Activated naive CD4-positive, alpha-beta T cell treated with anti-CD3 and anti-CD28 coated beads, Interleukin-2, amount 50 U/mL, for 72 hours (primary cell): ENCODE measurements around the gene MAMDC4. TPM values are rescaled to one million over a fixed set of nuclear protein-coding genes. Genes with fewer than 3 reads are reported as not detected.
"Not testable (repeated sequence)": the region's sequence is repeated elsewhere in the genome, so short reads cannot be mapped to it uniquely, and the experiment has no call there.

Experiments
- ATAC-seq, 2 donors: fragments of 150-1000 bp; cut with Tn5 transposase; 2 replicates each; pipeline ENCODE4 v1.10.0; 2021; ENCODE audit warnings: mild to moderate bottlenecking in 2 of 2, moderate library complexity in 2 of 2
- DNase-seq, 2 donors: peaks; one replicate each; pipeline ENCODE4 v3.0.0; 2021 to 2022; ENCODE audit warnings: low spot score in 2 of 2
- H3K27ac Mint-ChIP-seq, 2 donors: one replicate each; pipeline ENCODE4 v1.8.0; 2022; ENCODE audit warnings: mild to moderate bottlenecking in 2 of 2, mixed read lengths in 2 of 2
- H3K36me3 Mint-ChIP-seq, 2 donors: one replicate each; pipeline ENCODE4 v1.8.0; 2022; ENCODE audit warnings: mixed read lengths in 2 of 2
- H3K9me3 Mint-ChIP-seq, 2 donors: one replicate each; pipeline ENCODE4 v1.8.0; 2022; ENCODE audit warnings: mixed read lengths in 2 of 2
- total RNA-seq, 2 donors: library from RNA; stranded (reverse); gene quantifications; one replicate each; pipeline ENCODE4 v1.2.3, GENCODE V29; 2022

Gene MAMDC4
- total RNA-seq, 2 donors from 2014 or later, result 17.7 to 21.5 TPM

- not testable (repeated sequence) for H3K27ac Mint-ChIP-seq, H3K36me3 Mint-ChIP-seq, ATAC-seq, H3K9me3 Mint-ChIP-seq
- peak in 1 of 2 donors; percentile 55 for DNase-seq
Measured at GRCh38 chr9:136833381-136834048, 18.6 kb upstream of the MAMDC4 start.

DNA sequence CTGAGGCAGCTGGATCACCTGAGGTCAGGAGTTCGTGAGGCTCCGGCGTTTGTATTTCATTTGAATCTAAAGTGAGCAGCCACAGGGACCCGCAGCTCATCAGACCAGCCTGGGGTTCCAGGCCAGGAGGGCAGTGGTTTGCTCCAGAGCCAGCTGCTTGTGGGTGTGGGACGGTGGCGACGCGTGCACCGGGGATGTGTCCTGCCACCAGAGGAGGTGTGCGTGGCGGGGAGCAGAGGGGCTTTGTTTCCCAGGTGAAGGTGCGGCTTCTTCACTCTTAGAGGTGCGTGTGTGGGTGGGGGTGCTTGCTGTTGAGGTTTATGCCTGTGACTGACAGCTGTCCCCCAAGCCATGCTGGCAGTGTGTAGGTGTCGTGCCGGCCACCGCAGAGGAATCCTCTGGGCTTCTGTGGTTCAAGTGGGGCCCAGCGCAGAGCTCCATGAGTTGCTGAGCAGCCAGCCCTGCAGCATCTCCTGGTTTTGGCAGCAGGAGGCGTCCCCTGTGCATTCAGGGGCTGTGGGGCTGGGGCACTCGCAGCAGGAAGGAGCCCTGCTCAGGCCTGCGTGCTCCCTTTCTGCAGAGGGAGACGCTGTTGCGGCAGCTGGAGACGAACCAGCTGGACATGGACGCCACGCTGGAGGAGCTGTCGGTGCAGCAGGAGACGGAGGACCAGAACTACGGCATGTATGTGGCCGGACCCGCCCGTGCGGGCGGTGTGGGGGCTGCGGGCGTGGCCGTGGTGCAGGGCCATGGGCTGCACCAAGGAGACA, 16.8 kb upstream of the MAMDC4 start:
- peak overlapping the region in 1 of 2 donors; percentile 41 for H3K27ac Mint-ChIP-seq
- no peak for DNase-seq
- ATAC-seq, result no peak
- H3K9me3 Mint-ChIP-seq, result no peaks in the 10 kb centered on the region
- peaks cover 0 to 6% of the 10 kb centered on the region in 2 donors for H3K36me3 Mint-ChIP-seq

DNA sequence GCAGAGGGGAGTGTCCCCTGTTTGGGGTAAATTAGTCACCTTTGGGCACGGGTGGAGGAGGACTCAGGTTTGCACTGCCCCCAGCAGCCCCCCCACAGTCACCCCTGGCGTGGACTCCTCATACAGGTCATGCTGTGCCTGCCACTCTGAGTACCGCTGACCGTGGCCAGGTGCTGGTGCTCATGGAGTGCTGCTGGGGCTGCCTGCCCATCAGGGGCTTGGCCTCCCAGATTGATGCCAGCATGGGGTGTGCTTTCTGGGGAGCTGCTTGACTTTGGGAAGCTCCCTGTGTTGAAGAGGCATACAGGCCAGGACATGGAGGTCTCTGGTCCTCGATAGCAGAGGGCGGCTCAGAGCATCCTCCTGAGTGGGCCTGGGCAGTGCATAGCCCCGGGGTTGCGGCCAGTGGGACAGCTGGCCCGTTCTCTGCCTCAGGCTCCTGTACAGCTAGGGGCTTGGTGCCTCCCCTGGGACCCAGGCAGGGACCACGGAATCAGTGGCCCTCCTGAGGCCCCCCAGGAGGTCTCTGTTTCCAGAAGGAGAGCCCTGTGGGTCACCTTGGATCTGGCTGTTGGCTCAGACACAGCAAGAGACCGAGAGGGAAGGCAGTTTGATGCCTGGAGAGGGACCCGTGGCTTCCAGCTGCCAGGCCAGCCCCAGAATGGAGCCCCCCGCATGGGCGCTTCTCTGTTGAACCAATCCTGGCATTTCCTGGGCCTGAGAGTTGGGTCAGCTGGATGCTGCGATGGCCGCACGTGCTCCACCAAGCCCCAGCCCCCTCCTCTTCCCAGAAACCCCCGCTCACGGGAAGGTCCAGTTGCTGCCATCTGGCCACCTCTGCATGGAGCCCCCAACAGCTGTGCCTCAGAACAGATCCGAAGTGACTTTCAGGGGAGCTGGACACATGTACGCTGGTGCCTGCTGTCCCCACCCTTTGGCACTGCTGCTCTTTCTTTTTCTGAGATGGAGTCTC, 15.9 kb upstream of the MAMDC4 start:
- no peak for ATAC-seq
- DNase-seq, result no peak
- Mint-ChIP-seq H3K27ac (no peak overlapping the region), H3K9me3 (no peaks in the 10 kb centered on the region), H3K36me3 (peaks cover 0 to 6% of the 10 kb centered on the region in 2 donors)

DNA sequence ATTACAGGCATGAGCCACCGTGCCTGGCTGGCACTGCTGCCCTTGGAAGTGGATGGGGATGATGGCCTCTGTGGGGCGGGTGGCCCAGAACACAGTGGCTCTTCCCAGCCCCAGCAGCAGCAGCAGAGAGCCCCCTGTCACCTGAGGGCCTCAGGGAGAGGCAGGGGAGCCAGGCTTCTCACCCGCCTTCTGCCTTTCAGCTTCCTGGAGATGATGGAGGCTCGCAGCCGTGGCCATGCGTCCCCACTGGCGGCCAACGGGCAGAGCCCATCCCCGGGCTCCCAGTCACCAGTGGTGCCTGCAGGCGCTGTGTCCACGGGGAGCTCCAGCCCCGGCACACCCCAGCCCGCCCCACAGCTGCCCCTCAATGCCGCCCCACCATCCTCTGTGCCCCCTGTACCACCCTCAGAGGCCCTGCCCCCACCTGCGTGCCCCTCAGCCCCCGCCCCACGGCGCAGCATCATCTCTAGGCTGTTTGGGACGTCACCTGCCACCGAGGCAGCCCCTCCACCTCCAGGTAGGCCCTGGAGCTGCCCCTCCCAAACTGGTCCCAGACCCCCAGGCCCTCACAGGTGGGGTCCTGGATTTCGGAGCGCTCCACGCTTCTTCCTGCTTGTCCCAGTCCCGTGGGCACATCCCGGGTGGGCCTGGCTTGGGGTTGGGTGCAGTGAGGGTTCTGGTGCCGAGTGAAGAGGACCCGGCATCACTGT, 14.8 kb upstream of the MAMDC4 start:
- DNase-seq, result no peak
- peaks cover 0 to 6% of the 10 kb centered on the region in 2 donors for H3K36me3 Mint-ChIP-seq

DNA sequence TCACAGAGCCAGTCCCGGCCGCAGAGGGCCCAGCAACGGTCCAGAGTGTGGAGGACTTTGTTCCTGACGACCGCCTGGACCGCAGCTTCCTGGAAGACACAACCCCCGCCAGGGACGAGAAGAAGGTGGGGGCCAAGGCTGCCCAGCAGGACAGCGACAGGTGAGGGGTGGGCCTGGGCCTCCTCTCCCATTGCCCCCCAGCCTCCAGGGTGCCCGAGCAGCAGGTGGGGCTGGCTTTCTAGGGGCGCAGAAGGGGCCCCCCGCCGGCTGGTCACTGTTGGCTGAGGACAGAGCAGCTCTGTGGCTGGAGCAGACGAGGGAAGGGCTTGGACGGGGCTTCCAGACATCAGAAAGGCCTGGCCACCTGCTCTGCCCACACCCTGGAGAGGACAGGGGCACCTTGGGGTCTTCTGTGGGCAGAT, 14.3 kb upstream of the MAMDC4 start:
- H3K36me3 Mint-ChIP-seq, ATAC-seq, DNase-seq, H3K9me3 Mint-ChIP-seq, H3K27ac Mint-ChIP-seq: not testable (repeated sequence)

More for the DNA sequence above, 14.8 kb upstream of the MAMDC4 start:
- Mint-ChIP-seq H3K27ac (no peak overlapping the region), H3K9me3 (no peaks in the 10 kb centered on the region)
- no peak for ATAC-seq

DNA sequence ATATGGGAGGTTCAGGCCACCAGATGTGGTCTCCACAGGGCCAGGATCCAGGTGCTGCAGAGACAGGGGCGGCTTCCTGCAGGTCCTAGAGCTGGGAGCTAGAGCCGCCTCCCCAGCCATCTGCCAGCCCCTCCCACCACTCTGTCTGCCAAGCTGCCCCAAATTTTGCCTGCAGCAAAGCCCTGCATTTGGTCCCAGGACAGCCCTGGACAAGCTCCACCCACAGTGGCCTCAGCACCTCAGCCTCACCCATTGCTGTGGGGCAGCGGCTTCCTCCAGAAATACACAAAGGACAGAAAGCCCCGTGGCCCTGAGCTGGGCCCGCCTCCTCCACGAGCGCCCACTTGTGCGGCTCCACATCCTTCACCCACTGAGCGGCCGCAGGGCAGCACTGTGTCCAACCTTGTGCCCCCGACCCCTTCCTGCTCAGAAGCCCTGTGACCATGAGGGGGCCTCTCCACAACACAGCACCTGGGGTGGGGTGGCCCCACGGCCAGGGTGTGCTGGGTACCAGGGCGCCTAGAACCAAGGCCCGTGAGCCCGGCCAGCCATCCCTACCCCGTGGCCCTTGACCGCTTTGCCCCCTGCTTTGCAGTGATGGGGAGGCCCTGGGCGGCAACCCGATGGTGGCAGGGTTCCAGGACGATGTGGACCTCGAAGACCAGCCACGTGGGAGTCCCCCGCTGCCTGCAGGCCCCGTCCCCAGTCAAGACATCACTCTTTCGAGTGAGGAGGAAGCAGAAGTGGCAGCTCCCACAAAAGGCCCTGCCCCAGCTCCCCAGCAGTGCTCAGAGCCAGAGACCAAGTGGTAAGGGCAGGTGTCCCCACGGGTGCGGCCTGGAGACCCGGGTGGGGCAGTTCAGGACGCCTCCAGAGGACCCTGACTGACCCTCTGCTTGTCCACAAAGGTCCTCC, 13.6 kb upstream of the MAMDC4 start:
- ATAC-seq (no peak), DNase-seq (no peak)
- H3K27ac Mint-ChIP-seq, result no peak overlapping the region
- peaks cover 0 to 6% of the 10 kb centered on the region in 2 donors for H3K36me3 Mint-ChIP-seq
- no peaks in the 10 kb centered on the region for H3K9me3 Mint-ChIP-seq

DNA sequence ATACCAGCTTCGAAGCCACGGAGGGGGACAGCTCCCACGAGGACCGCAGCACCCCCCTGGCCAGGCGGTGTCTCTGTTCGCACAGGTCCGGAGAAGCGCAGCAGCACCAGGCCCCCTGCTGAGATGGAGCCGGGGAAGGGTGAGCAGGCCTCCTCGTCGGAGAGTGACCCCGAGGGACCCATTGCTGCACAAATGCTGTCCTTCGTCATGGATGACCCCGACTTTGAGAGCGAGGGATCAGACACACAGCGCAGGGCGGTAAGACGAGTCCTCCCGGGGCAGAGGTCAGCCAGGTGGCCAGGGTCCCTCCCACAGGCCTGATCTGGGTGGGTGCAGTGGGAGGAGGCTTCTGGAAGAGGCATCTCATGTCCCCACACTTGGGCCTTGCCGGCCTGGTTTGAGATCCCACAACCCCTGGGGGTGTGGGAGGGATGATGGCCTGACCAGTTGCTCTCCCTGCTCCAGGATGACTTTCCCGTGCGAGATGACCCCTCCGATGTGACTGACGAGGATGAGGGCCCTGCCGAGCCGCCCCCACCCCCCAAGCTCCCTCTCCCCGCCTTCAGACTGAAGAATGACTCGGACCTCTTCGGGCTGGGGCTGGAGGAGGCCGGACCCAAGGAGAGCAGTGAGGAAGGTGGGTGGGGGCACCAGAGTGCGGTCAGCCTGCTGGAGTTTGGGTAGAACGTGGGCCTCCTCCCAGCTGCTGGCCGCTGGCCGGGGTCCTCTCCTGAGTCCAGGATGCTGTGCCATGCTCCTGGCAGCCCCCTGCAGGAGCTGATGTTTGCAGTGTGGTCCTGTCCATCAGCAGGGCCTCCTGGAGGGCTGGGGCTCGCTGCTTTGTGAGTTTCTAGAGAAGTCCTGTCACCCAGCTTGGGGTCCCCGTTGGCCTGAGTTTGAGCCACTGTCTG, 12.7 kb upstream of the MAMDC4 start:
- Mint-ChIP-seq H3K9me3 (no peaks in the 10 kb centered on the region), H3K36me3 (peaks cover 0 to 6% of the 10 kb centered on the region in 2 donors), H3K27ac (peak overlapping the region in 1 of 2 donors; percentile 54)
- DNase-seq (no peak), ATAC-seq (no peak)

DNA sequence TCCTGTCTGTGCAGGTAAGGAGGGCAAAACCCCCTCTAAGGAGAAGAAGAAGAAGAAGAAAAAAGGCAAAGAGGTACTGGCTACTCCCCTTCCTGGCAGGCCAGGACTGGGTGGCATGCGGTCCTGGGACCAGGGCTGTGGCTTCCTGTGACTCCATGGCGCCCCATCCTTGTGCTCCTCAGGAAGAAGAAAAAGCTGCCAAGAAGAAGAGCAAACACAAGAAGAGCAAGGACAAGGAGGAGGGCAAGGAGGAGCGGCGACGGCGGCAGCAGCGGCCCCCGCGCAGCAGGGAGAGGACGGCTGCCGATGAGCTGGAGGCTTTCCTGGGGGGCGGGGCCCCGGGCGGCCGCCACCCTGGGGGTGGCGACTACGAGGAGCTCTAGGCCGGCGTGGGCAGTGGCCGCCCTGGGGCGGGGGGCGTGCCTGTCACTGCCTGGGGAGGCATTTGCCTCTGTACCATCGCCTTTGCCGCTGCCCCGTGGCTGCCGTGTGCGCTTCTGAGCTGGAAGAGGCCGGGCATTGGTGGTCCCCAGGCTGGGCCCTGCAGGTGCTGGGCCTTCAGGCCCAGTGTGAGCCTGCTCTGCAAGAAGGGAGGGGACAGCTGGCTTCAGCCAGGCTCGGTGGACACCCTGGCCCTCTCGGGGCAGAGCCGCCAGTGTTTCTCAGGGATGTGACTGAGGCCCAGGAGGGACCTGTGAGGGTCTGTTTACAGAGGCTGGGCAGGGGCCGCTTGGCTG, 11.8 kb upstream of the MAMDC4 start:
- no peak for ATAC-seq
- Mint-ChIP-seq H3K36me3 (peaks cover 0 to 6% of the 10 kb centered on the region in 2 donors), H3K27ac (peak overlapping the region in 1 of 2 donors; percentile 54), H3K9me3 (no peaks in the 10 kb centered on the region)
- no peak for DNase-seq

DNA sequence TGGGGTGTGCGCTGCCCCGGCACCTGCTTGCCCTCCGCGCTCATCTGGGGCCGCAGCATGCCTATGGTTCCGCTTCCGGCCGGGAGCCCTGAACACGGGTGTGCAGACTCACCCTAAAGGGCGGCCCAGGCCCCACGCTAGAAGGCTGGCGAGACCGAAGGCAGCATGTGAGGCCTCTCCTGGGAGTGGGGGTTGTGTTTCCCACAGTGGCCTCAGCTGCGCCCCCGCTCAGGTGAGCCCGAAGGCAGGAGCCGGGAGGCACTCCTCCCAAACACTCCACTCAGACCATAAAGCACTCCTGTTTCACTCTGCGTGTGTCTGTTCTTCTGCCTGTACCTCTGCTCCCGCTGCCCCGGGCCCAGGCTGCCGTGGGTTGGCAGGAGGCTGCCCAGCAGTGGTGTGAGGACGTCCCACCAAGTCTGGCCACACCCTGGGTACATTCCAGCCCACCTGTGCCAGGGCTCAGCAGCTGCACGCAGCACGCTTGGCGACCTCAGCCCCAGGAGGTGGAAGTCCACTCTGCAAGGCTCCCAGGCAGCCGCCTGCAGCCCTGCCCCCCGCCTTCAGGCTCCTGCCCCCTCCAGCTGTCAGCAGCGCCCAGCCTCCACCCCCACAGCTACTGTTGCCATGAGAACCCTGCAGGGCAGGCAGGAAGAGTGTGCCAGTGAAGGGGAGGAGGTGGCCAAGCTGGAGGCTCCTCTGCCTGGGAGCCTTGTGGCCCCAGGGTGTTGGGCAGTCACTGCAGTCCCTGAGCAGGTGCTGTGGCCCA, 11.1 kb upstream of the MAMDC4 start:
- ATAC-seq, result no peak
- no peak for DNase-seq
- H3K27ac Mint-ChIP-seq, result no peak overlapping the region
- H3K36me3 Mint-ChIP-seq, result peaks cover 0 to 6% of the 10 kb centered on the region in 2 donors
- H3K9me3 Mint-ChIP-seq, result no peaks in the 10 kb centered on the region

DNA sequence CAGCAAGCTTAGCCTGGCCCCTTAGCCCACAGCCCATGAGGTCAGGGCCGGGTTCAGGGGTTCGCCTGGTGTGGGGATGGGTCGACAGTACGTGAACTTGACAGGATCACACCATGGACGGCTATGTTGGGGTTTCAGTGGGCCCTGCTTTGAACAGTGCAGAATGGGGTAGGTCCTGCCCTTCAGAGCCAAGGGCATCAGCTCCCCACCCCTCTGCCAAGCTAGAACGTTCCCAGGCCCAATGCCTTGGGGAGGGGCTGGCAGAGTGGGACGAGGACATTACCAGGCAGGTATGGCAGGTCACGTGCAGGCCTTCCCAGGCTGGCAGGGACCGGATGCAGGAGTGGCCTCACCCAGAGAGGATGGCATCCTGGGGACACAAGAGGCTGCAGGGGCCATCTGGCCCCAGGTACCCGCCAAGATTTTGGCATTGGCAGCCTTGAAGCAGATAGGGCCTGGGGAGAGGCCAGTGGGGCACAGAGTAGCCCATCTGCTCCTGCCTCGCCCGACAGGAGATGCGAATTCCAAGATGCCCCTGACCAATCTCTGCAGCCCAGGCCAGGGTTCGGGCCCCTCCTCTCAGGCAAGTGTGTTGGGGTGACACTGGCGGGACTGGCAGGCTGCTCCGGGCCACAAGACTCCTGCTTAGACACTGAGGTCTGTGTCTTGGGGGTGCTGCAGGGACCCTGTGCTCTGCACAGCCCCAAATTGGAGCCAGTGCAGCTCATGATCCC, 10.3 kb upstream of the MAMDC4 start:
- not testable (repeated sequence) for H3K27ac Mint-ChIP-seq, DNase-seq, H3K9me3 Mint-ChIP-seq, ATAC-seq, H3K36me3 Mint-ChIP-seq

- H3K9me3 Mint-ChIP-seq, H3K27ac Mint-ChIP-seq, H3K36me3 Mint-ChIP-seq: not testable (repeated sequence)
- ATAC-seq (peak; percentile 75 to 78), DNase-seq (peak; percentile 77 to 83)
Measured at GRCh38 chr9:136842380-136842948, 9.7 kb upstream of the MAMDC4 start, which contains the start of gene AJM1. AJM1 (plus strand) TSS chr9:136842478; CDS start chr9:136844415, 1,937 bp downstream.

DNA sequence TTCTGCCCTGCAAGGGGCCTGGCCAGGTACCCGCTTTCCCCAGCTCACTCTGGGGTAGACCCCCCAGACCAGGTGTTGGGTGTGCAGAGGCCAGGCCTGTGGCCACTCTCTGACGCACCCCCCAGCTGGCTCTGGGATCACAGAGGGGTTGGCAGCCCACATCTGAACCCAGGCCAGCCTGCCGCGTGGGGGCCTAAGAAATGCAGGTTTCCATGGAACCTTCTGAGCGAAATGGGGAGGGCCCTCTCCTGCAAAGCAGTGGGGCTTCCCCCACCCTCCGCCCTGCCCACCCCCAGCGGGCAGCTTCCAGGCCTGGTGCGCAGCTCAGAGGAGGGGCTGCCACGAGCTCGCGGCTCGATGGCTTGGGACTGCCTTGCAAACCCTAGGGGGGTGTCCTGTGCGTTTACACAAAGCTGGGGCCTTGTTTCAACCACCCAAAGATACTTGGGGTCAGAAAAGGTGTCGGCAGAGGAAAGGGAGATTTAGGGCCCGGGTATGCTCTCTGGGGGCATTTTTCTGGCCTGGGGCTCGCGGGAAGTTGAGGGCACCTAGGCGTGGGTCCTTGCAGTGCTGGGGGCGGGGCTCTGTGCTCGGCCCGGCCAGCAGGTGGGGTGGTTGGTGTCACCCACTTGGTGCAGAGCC, 8.9 kb upstream of the MAMDC4 start:
- not testable (repeated sequence) for H3K9me3 Mint-ChIP-seq, ATAC-seq, H3K27ac Mint-ChIP-seq, DNase-seq
- H3K36me3 Mint-ChIP-seq, result peaks cover 8 to 14% of the 10 kb centered on the region in 2 donors
